Neural cell (in vitro differentiated cells): Measurements from ENCODE around the gene OTOA.

Experiments
- EP300 ChIP-seq: fragments of 450-650 bp; conservative IDR thresholded peaks from 2 replicates; pipeline ENCODE4 v1.6.1; 2014; ENCODE audit warnings: antibody characterized with exemption, mild to moderate bottlenecking, moderate library complexity; ENCODE audit not compliant: poor library complexity, severe bottlenecking
- EZH2 ChIP-seq: fragments of 200-600, 300-800 bp; shearing (Covaris generic), sonication (generic); IDR thresholded peaks from 2 replicates; pipeline ENCODE4 v1.6.1; 2014; ENCODE audit warnings: antibody characterized with exemption, low read length, borderline replicate concordance, mild to moderate bottlenecking; ENCODE audit not compliant: insufficient read depth, poor library complexity, severe bottlenecking
- POLR2AphosphoS5 ChIP-seq: IDR thresholded peaks from 2 replicates; pipeline ENCODE4 v1.6.1; 2012
- RAD21 ChIP-seq: fragments of 450-650 bp; conservative IDR thresholded peaks from 2 replicates; pipeline ENCODE4 v1.6.1; 2014; ENCODE audit warnings: antibody characterized with exemption, mild to moderate bottlenecking, moderate library complexity
- TAF1 ChIP-seq: IDR thresholded peaks from 2 replicates; pipeline ENCODE4 v1.6.1; 2012; ENCODE audit warnings: low read depth
- TF ChIP-seq, protein P1 (sequence below): fragments of 450-650 bp; IDR thresholded peaks from 2 replicates; pipeline ENCODE4 v1.5.1; 2014; ENCODE audit warnings: antibody characterized with exemption, mild to moderate bottlenecking, moderate library complexity; ENCODE audit not compliant: poor library complexity, severe bottlenecking
- TF ChIP-seq, protein P2 (sequence below): IDR thresholded peaks from 2 replicates; pipeline ENCODE4 v1.6.1; 2012; ENCODE audit warnings: borderline replicate concordance

GRCh38 chr16:21637032-21637968 is 26.5 kb upstream of the OTOA start:
- TF ChIP-seq EP300 (no peak), EZH2 (no peak), POLR2AphosphoS5 (no peak), TAF1 (no peak), RAD21 (no peak)
- TF ChIP-seq, protein P1, sequence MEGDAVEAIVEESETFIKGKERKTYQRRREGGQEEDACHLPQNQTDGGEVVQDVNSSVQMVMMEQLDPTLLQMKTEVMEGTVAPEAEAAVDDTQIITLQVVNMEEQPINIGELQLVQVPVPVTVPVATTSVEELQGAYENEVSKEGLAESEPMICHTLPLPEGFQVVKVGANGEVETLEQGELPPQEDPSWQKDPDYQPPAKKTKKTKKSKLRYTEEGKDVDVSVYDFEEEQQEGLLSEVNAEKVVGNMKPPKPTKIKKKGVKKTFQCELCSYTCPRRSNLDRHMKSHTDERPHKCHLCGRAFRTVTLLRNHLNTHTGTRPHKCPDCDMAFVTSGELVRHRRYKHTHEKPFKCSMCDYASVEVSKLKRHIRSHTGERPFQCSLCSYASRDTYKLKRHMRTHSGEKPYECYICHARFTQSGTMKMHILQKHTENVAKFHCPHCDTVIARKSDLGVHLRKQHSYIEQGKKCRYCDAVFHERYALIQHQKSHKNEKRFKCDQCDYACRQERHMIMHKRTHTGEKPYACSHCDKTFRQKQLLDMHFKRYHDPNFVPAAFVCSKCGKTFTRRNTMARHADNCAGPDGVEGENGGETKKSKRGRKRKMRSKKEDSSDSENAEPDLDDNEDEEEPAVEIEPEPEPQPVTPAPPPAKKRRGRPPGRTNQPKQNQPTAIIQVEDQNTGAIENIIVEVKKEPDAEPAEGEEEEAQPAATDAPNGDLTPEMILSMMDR, result no peak
- TF ChIP-seq, protein P2, sequence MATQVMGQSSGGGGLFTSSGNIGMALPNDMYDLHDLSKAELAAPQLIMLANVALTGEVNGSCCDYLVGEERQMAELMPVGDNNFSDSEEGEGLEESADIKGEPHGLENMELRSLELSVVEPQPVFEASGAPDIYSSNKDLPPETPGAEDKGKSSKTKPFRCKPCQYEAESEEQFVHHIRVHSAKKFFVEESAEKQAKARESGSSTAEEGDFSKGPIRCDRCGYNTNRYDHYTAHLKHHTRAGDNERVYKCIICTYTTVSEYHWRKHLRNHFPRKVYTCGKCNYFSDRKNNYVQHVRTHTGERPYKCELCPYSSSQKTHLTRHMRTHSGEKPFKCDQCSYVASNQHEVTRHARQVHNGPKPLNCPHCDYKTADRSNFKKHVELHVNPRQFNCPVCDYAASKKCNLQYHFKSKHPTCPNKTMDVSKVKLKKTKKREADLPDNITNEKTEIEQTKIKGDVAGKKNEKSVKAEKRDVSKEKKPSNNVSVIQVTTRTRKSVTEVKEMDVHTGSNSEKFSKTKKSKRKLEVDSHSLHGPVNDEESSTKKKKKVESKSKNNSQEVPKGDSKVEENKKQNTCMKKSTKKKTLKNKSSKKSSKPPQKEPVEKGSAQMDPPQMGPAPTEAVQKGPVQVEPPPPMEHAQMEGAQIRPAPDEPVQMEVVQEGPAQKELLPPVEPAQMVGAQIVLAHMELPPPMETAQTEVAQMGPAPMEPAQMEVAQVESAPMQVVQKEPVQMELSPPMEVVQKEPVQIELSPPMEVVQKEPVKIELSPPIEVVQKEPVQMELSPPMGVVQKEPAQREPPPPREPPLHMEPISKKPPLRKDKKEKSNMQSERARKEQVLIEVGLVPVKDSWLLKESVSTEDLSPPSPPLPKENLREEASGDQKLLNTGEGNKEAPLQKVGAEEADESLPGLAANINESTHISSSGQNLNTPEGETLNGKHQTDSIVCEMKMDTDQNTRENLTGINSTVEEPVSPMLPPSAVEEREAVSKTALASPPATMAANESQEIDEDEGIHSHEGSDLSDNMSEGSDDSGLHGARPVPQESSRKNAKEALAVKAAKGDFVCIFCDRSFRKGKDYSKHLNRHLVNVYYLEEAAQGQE, result no peak
